GM12878 (cell line): ENCODE measurements around the gene MYT1. TPM values are rescaled to one million over a fixed set of nuclear protein-coding genes. Genes with fewer than 3 reads are reported as not detected.

Experiments
- ATAC-seq: fragments of 200-7000 bp; cut with Tn5 transposase; 3 replicates; pipeline ENCODE4 v1.9.1; 2020; ENCODE audit warnings: mild to moderate bottlenecking, moderate library complexity
- BruUV-seq: library from RNA; stranded (reverse); fragments of 400-500 nt; replicated peaks from 2 replicates; lab custom pipeline; 2021; lab: Mats Ljungman, UMichigan
- CTCF ChIA-PET: fragments of 300-600 bp; sonication (Branson Sonifier 250); formaldehyde crosslinking; extraction: SDS; loops from one replicate; lab custom pipeline; 2021; ENCODE audit warnings: inconsistent platforms; lab: Yijun Ruan, JAX
- POLR2A ChIA-PET: fragments of 350-600 bp; formaldehyde crosslinking; extraction: SDS; loops from one replicate; lab custom pipeline; 2021; ENCODE audit warnings: inconsistent platforms; lab: Charles Lee
- RAD21 ChIA-PET: fragments of 300-600 bp; sonication (Branson Sonifier 250); formaldehyde crosslinking; loops from one replicate; lab custom pipeline; 2023; ENCODE audit warnings: antibody characterized with exemption; ENCODE audit not compliant: unreplicated experiment; lab: Charles Lee
- SMC1A ChIA-PET: fragments of 300-600 bp; sonication (Branson Sonifier 250); formaldehyde crosslinking; loops from one replicate; lab custom pipeline; 2023; ENCODE audit not compliant: unreplicated experiment, uncharacterized antibody; lab: Charles Lee
- DNase-seq: peaks from one replicate; pipeline ENCODE4 v3.0.0-alpha.2; 2011; ENCODE audit warnings: low read depth, low spot score
- FAIRE-seq: peaks from 3 replicates; lab custom pipeline; 2011; peaks lifted over from hg19 to GRCh38; lab: Jason Lieb, UNC
- H2AFZ ChIP-seq: 2 replicates; pipeline ENCODE4 v1.6.0; 2011; ENCODE audit warnings: low read depth, low read length, control low read depth; ENCODE audit not compliant: control insufficient read depth
- H3K27ac ChIP-seq: 2 replicates; pipeline ENCODE4 v1.5.1; 2011; ENCODE audit warnings: control low read depth; ENCODE audit not compliant: control insufficient read depth, insufficient read depth
- H3K27me3 ChIP-seq, 2 experiments: replicated peaks in 1 of 2; 2 replicates each; pipeline versions ENCODE4 v1.6.0 to v1.6.1; 2011; ENCODE audit warnings: low read length in 1 of 2; ENCODE audit not compliant: control insufficient read depth in 2 of 2, insufficient read depth in 2 of 2
- H3K36me3 ChIP-seq, 2 experiments: 2 replicates each; pipeline ENCODE4 v1.5.1; 2011; ENCODE audit warnings: low read length in 1 of 2; ENCODE audit not compliant: control insufficient read depth in 2 of 2, insufficient read depth in 2 of 2
- H3K4me1 ChIP-seq: 2 replicates; pipeline ENCODE4 v1.6.1; 2011; ENCODE audit warnings: mild to moderate bottlenecking, low read length, moderate library complexity, mixed read lengths; ENCODE audit not compliant: control insufficient read depth, insufficient read depth
- H3K4me2 ChIP-seq: 2 replicates; pipeline ENCODE4 v1.6.0; 2011; ENCODE audit warnings: control low read depth; ENCODE audit not compliant: control insufficient read depth, insufficient read depth
- H3K4me3 ChIP-seq: fragments of 200-600 bp; sonication (generic); 2 replicates; pipeline ENCODE4 v1.5.1; 2016
- H3K79me2 ChIP-seq: 2 replicates; pipeline ENCODE4 v1.6.0; 2011; ENCODE audit warnings: low read length; ENCODE audit not compliant: control insufficient read depth, insufficient read depth
- H3K9ac ChIP-seq: 2 replicates; pipeline ENCODE4 v1.8.0; 2011; ENCODE audit warnings: low read length, control low read depth, mixed read lengths; ENCODE audit not compliant: control insufficient read depth, insufficient read depth
- H3K9me3 ChIP-seq: replicated peaks from 3 replicates; pipeline ENCODE4 v1.5.1; 2011; ENCODE audit warnings: mild to moderate bottlenecking, low read length; ENCODE audit not compliant: control insufficient read depth, insufficient read depth
- H4K20me1 ChIP-seq: 2 replicates; pipeline ENCODE4 v1.6.0; 2011; ENCODE audit not compliant: control insufficient read depth, insufficient read depth
- CHD1 ChIP-seq: IDR thresholded peaks from 2 replicates; pipeline ENCODE4 v1.6.1; 2012; ENCODE audit warnings: low read depth, low read length, improper control_type of control experiment
- E4F1 ChIP-seq: fragments of 450-650 bp; IDR thresholded peaks from 2 replicates; pipeline ENCODE4 v1.6.1; 2018; ENCODE audit warnings: borderline replicate concordance, mild to moderate bottlenecking; ENCODE audit not compliant: partially characterized antibody
- EED ChIP-seq: sonication (generic); IDR thresholded peaks from 2 replicates; pipeline ENCODE4 v1.6.1; 2016; ENCODE audit warnings: antibody characterized with exemption, low read depth
- EP300 ChIP-seq, 2 experiments: fragments of 150-350 bp in 1 of 2; IDR thresholded peaks; 2 replicates each; pipeline ENCODE4 v1.6.1; 2011 to 2012; ENCODE audit warnings: low read depth in 2 of 2, low read length in 2 of 2, borderline replicate concordance in 1 of 2, improper control_type of control experiment in 1 of 2, inconsistent platforms in 1 of 2; ENCODE audit not compliant: control insufficient read depth in 1 of 2
- HDGF ChIP-seq: fragments of 450-650 bp; IDR thresholded peaks from 2 replicates; pipeline ENCODE4 v1.6.1; 2016; ENCODE audit warnings: antibody characterized with exemption
- JUNB ChIP-seq: IDR thresholded peaks from 2 replicates; pipeline ENCODE4 v1.6.1; 2016; ENCODE audit warnings: antibody characterized with exemption, mild to moderate bottlenecking
- LARP7 ChIP-seq: fragments of 450-650 bp; IDR thresholded peaks from 2 replicates; pipeline ENCODE4 v1.6.1; 2017; ENCODE audit warnings: mild to moderate bottlenecking
- MEF2A ChIP-seq: IDR thresholded peaks from 2 replicates; pipeline ENCODE4 v1.6.1; 2011; ENCODE audit warnings: low read depth, mild to moderate bottlenecking, low read length, moderate library complexity; ENCODE audit not compliant: insufficient read depth
- NFIC ChIP-seq: IDR thresholded peaks from 2 replicates; pipeline ENCODE4 v1.6.1; 2012; ENCODE audit warnings: low read depth, mild to moderate bottlenecking, inconsistent platforms, low read length, moderate library complexity
- RB1 ChIP-seq: fragments of 450-650 bp; formaldehyde crosslinking; IDR thresholded peaks from 2 replicates; pipeline ENCODE4 v1.6.1; 2017; ENCODE audit warnings: mild to moderate bottlenecking, borderline replicate concordance
- SMARCA5 ChIP-seq: fragments of 450-650 bp; IDR thresholded peaks from 2 replicates; pipeline ENCODE4 v1.6.1; 2017; ENCODE audit warnings: mild to moderate bottlenecking
- SUZ12 ChIP-seq: fragments of 200-600 bp; sonication (generic); IDR thresholded peaks from one replicate; pipeline ENCODE4 v1.6.1; 2018; ENCODE audit warnings: antibody characterized with exemption, mild to moderate bottlenecking; ENCODE audit not compliant: unreplicated experiment
- ZNF384 ChIP-seq: IDR thresholded peaks from 2 replicates; pipeline ENCODE4 v1.6.1; 2012; ENCODE audit warnings: low read depth, mild to moderate bottlenecking, low read length, improper control_type of control experiment, borderline replicate concordance
- WGBS: methylation state at CpG from one replicate; pipeline ENCODE4 v1.1.6; 2016; ENCODE audit warnings: low lambda C conversion rate; ENCODE audit not compliant: insufficient replicate concordance, insufficient coverage; ENCODE audit errors: missing lambda C conversion rate; 5-methylcytosine and 5-hydroxymethylcytosine counted together
- in situ Hi-C: fragments of 300-500 bp; cut with MboI; formaldehyde crosslinking; loops from 9 replicates; pipeline ENCODE4 v1.14.3; 2018; ENCODE audit warnings: mixed read lengths
- intact Hi-C: fragments of 100-400 bp; cut with micrococcal nuclease; formaldehyde crosslinking; loops from one replicate; pipeline ENCODE4 v1.14.2; 2022; ENCODE audit not compliant: unreplicated experiment
- polyA plus RNA-seq, 11 experiments: library from polyadenylated mRNA; depleted of rRNA in 4 of 11; unstranded in 6 of 11; stranded (reverse) in 5 of 11; fragments of >200 nt; fragmentation: Nextera tagmentation in 4 of 11; fragmentation: Illumina TruSeq in 1 of 11; extraction: Ambion mirVana in 4 of 11; extraction: Trizol in 1 of 11; gene quantifications; 1 replicate in 1 of 11; 2 replicates in 10 of 11; pipeline versions ENCODE4 v1.2.1 to v1.2.3, GENCODE V29; 2011 to 2016; ENCODE audit warnings: inconsistent platforms in 2 of 11, missing spikeins in 2 of 11, low read depth in 1 of 11
- total RNA-seq, 4 experiments: library from RNA; depleted of rRNA in 3 of 4; stranded (reverse); fragments of >200 nt in 3 of 4; fragmentation: Illumina TruSeq in 1 of 4; extraction: Trizol in 1 of 4; gene quantifications; 2 replicates each; pipeline versions ENCODE4 v1.2.1 to v1.2.3, GENCODE V29; 2013 to 2021

MYT1 gene
- total and polyA plus RNA-seq, 10 of the 15 experiments (the other 5 are each of a cell fraction or from before 2014, with no cell fraction given), result 0.01 to 0.10 TPM; not detected in 8

- Histone ChIP-seq H3K4me3 (no peak overlapping the region), H3K36me3 (no peaks in the 10 kb centered on the region), H3K9ac (no peak overlapping the region), H3K4me1 (peaks cover 5% of the 10 kb centered on the region)
- no peak for FAIRE-seq
- TF ChIP-seq ZNF384, result no peak
- TF ChIP-seq RB1, result no peak
- TF ChIP-seq CHD1, result no peak
- no peak for TF ChIP-seq MEF2A
- TF ChIP-seq, all 136 proteins: peak for 0
- intact Hi-C loops (no loop called here), in situ Hi-C loops (no loop called here)
- Histone ChIP-seq H2AFZ (no peak overlapping the region), H3K27me3 (no peaks in the 10 kb centered on the region; a peak in 1 of 4 replicates), H3K27ac (no peak overlapping the region), H3K4me2 (no peak overlapping the region), H3K9me3 (no peaks in the 10 kb centered on the region), H3K79me2 (no peaks in the 10 kb centered on the region), H4K20me1 (no peaks in the 10 kb centered on the region)
- no TSS peak for BruUV-seq
- CTCF ChIA-PET, result interaction anchor here (1.5 to 4.0 kb wide), 8 partner anchors 11 to 139 kb away, joined by 5 to 65 read pairs (median 14); partner anchors contain the start of genes LKAAEAR1, NPBWR2, OPRL1 and PRPF6
- ATAC-seq, result no peak
- DNase-seq, result no peak
- SMC1A ChIA-PET, result interaction anchor here (1.0 to 3.3 kb wide), 5 partner anchors 9 to 80 kb away, joined by 5 to 13 read pairs (median 11); partner anchors contain the start of genes LKAAEAR1, OPRL1 and RGS19
- POLR2A ChIA-PET, result interaction anchor here (1.2 to 2.0 kb wide), 3 partner anchors 9 to 36 kb away, joined by 5 to 12 read pairs (median 6); partner anchors contain the start of gene LKAAEAR1
- WGBS, result 81% methylated on average over 8 of the region's 8 CpGs
- RAD21 ChIA-PET, result interaction anchor here (1.1 to 3.0 kb wide), 6 partner anchors 19 to 137 kb away, joined by 3 to 67 read pairs (median 5); partner anchors contain the start of genes LKAAEAR1, OPRL1 and RGS19
These were observed 45.0 kb upstream of the MYT1 start for GRCh38 chr20:64119301-64119680.

GRCh38 chr20:64119681-64120341 is 44.4 kb upstream of the MYT1 start:
- ATAC-seq (peak; percentile 51), FAIRE-seq (no peak)
- peak; percentile 45; the same call in 1 of the 2 replicates for TF ChIP-seq SMARCA5
- TF ChIP-seq EED, result 0 out of 2 replicates have a peak, but pooled peaks have one; percentile 28
- no peak for TF ChIP-seq EP300 (IDR thresholded peaks at IDR 0.05; ENCODE audit: borderline replicate concordance in 1 of 2, control insufficient read depth in 1 of 2, low read depth in 2 of 2, low read length in 2 of 2)
- TF ChIP-seq HDGF, result 0 out of 2 replicates have a peak, but pooled peaks have one; percentile 44
- TF ChIP-seq LARP7, result 0 out of 2 replicates have a peak, but pooled peaks have one; percentile 16
- TF ChIP-seq JUNB, result no peak
- TF ChIP-seq SUZ12, result no peak
- TF ChIP-seq NFIC, result no peak
- no peak for TF ChIP-seq E4F1

More at GRCh38 chr20:64119681-64120341, 44.4 kb upstream of the MYT1 start:
- Histone ChIP-seq H4K20me1 (no peaks in the 10 kb centered on the region), H2AFZ (peak overlapping the region; percentile 86), H3K79me2 (no peaks in the 10 kb centered on the region), H3K27ac (no peak overlapping the region), H3K9ac (no peak overlapping the region), H3K4me1 (peaks cover 5% of the 10 kb centered on the region), H3K4me3 (no peak overlapping the region), H3K36me3 (no peaks in the 10 kb centered on the region), H3K4me2 (peak overlapping the region; percentile 56), H3K9me3 (no peaks in the 10 kb centered on the region), H3K27me3 (no peaks in the 10 kb centered on the region; a peak in 1 of 4 replicates)
- no TSS peak for BruUV-seq
- ChIA-PET POLR2A (interaction anchor here (0.8 to 2.0 kb wide), 4 partner anchors 9 to 78 kb away, joined by 5 to 12 read pairs (median 6); partner anchors contain the start of gene LKAAEAR1), RAD21 (interaction anchor here (0.6 to 3.0 kb wide), 10 partner anchors 11 to 1148 kb away, joined by 3 to 67 read pairs (median 4); partner anchors contain the start of genes LKAAEAR1, OPRL1, PRPF6 and RGS19), SMC1A (interaction anchor here (0.8 to 3.3 kb wide), 14 partner anchors 8 to 582 kb away, joined by 3 to 13 read pairs (median 6); partner anchors contain the start of genes C20orf204, LKAAEAR1, OPRL1 and PTK6), CTCF (interaction anchor here (0.6 to 4.0 kb wide), 23 partner anchors 8 to 471 kb away, joined by 3 to 65 read pairs (median 5); partner anchors contain the start of genes LKAAEAR1, NPBWR2, OPRL1 and PRPF6)
- WGBS, result 71% methylated on average over 11 of the region's 14 CpGs
- in situ Hi-C loops, result no loop called here
- intact Hi-C loops, result loop anchor here (1.0 to 5.0 kb wide), 3 partner anchors 37 to 583 kb away; partner anchors contain the start of gene PTK6
- DNase-seq, result no peak
